HEK293 (cell line): Measurements from ENCODE around the gene STMP1.

ENCODE experiments used
- CTCF ChIA-PET: fragments of 350-600 bp; formaldehyde crosslinking; extraction: SDS; loops from one replicate; lab custom pipeline; 2021; ENCODE audit warnings: antibody characterized with exemption; lab: Yijun Ruan, JAX
- POLR2A ChIA-PET: fragments of 300-600 bp; formaldehyde crosslinking; extraction: SDS; loops from one replicate; lab custom pipeline; 2020; ENCODE audit warnings: antibody characterized with exemption, inconsistent platforms; lab: Yijun Ruan, JAX
- H3K27ac ChIP-seq: fragments of 200-500 bp; sonication (Bioruptor generic); 2 replicates; pipeline ENCODE4 v1.5.1; 2014; ENCODE audit warnings: low read depth, low read length, control low read depth, inconsistent platforms; ENCODE audit errors: extremely low read depth
- H3K36me3 ChIP-seq, 2 experiments: fragments of 200-500 bp in 1 of 2; sonication (Bioruptor generic) in 1 of 2; 1 replicate in 1 of 2; 2 replicates in 1 of 2; pipeline ENCODE4 v1.5.1; 2014 to 2017; ENCODE audit warnings: inconsistent platforms in 2 of 2, low read length in 2 of 2; ENCODE audit not compliant: control insufficient read depth in 2 of 2, insufficient read depth in 1 of 2
- H3K4me1 ChIP-seq: fragments of 200-500 bp; sonication (Bioruptor generic); 2 replicates; pipeline ENCODE4 v1.5.1; 2014; ENCODE audit warnings: mild to moderate bottlenecking, low read length, inconsistent platforms; ENCODE audit not compliant: control insufficient read depth, insufficient read depth
- H3K4me3 ChIP-seq: 2 replicates; pipeline ENCODE4 v1.5.1; 2011; ENCODE audit warnings: low read depth, mild to moderate bottlenecking, control low read depth, low read length, moderate library complexity
- H3K9me3 ChIP-seq: fragments of 200-500 bp; sonication (Bioruptor generic); 2 replicates; pipeline ENCODE4 v1.5.1; 2014; ENCODE audit warnings: low read depth, low read length, inconsistent platforms; ENCODE audit not compliant: control insufficient read depth, insufficient read depth
- BCL11A ChIP-seq: fragments of 450-650 bp; formaldehyde crosslinking; IDR thresholded peaks from 2 replicates; pipeline ENCODE4 v1.5.1; 2016; ENCODE audit warnings: low read depth, missing biosample characterization, missing genetic modification characterization
- KLF1 ChIP-seq: fragments of 450-650 bp; formaldehyde crosslinking; IDR thresholded peaks from 2 replicates; pipeline ENCODE4 v1.5.1; 2016; ENCODE audit warnings: missing biosample characterization, missing genetic modification characterization
- MEIS1 ChIP-seq: sonication (generic); formaldehyde crosslinking; IDR thresholded peaks from 2 replicates; pipeline ENCODE4 v1.8.1; 2022; ENCODE audit warnings: missing genetic modification reagents, mild to moderate bottlenecking, borderline replicate concordance
- SP3 ChIP-seq: fragments of 450-650 bp; formaldehyde crosslinking; IDR thresholded peaks from 2 replicates; pipeline ENCODE4 v1.5.1; 2016; ENCODE audit warnings: missing biosample characterization, missing genetic modification characterization
- WT1 ChIP-seq: fragments of 450-650 bp; formaldehyde crosslinking; IDR thresholded peaks from 2 replicates; pipeline ENCODE4 v1.5.1; 2016; ENCODE audit warnings: missing biosample characterization, missing genetic modification characterization
- ZNF114 ChIP-seq: fragments of 450-650 bp; formaldehyde crosslinking; IDR thresholded peaks from 2 replicates; pipeline ENCODE4 v1.5.0; 2017; ENCODE audit warnings: missing biosample characterization, missing genetic modification characterization
- ZNF266 ChIP-seq: fragments of 450-650 bp; formaldehyde crosslinking; IDR thresholded peaks from 2 replicates; pipeline ENCODE4 v1.5.1; 2016; ENCODE audit warnings: missing biosample characterization, missing genetic modification characterization, low read depth
- ZNF280C ChIP-seq: fragments of 450-650 bp; formaldehyde crosslinking; IDR thresholded peaks from 2 replicates; pipeline ENCODE4 v1.5.1; 2016; ENCODE audit warnings: missing biosample characterization, missing genetic modification characterization
- ZNF324 ChIP-seq: fragments of 450-650 bp; formaldehyde crosslinking; IDR thresholded peaks from 2 replicates; pipeline ENCODE4 v1.5.1; 2016; ENCODE audit warnings: missing biosample characterization, missing genetic modification characterization
- ZNF341 ChIP-seq: fragments of 450-650 bp; formaldehyde crosslinking; IDR thresholded peaks from 2 replicates; pipeline ENCODE4; 2016; ENCODE audit warnings: low read depth, missing biosample characterization, missing genetic modification characterization
- ZNF610 ChIP-seq: fragments of 450-650 bp; formaldehyde crosslinking; IDR thresholded peaks from 2 replicates; pipeline ENCODE4 v1.5.1; 2016; ENCODE audit warnings: missing biosample characterization, missing genetic modification characterization, borderline replicate concordance
- ZNF624 ChIP-seq: fragments of 450-650 bp; formaldehyde crosslinking; IDR thresholded peaks from 2 replicates; pipeline ENCODE4 v1.5.1; 2017; ENCODE audit warnings: missing biosample characterization, missing genetic modification characterization
- ZNF707 ChIP-seq: fragments of 450-650 bp; formaldehyde crosslinking; IDR thresholded peaks from 2 replicates; pipeline ENCODE4 v1.5.1; 2016; ENCODE audit warnings: missing biosample characterization, missing genetic modification characterization
- ZNF777 ChIP-seq: fragments of 450-650 bp; formaldehyde crosslinking; IDR thresholded peaks from 2 replicates; pipeline ENCODE4 v1.5.1; 2017; ENCODE audit warnings: missing biosample characterization, missing genetic modification characterization, borderline replicate concordance
- ZSCAN18 ChIP-seq: fragments of 450-650 bp; formaldehyde crosslinking; IDR thresholded peaks from 2 replicates; pipeline ENCODE4 v1.5.1; 2016; ENCODE audit warnings: missing biosample characterization, missing genetic modification characterization
- TF ChIP-seq, protein P1 (sequence below): fragments of 450-650 bp; formaldehyde crosslinking; IDR thresholded peaks from 2 replicates; pipeline ENCODE4 v1.5.1; 2017; ENCODE audit warnings: missing biosample characterization, missing genetic modification characterization
- TF ChIP-seq, protein P2 (sequence below): IDR thresholded peaks from 2 replicates; pipeline ENCODE4 v1.6.1; 2011; ENCODE audit warnings: mild to moderate bottlenecking, low read depth, low read length, borderline replicate concordance
- TF ChIP-seq, protein P3 (sequence below): fragments of 450-650 bp; IDR thresholded peaks from 2 replicates; pipeline ENCODE4 v1.5.1; 2018; ENCODE audit warnings: missing biosample characterization, missing genetic modification characterization
- TF ChIP-seq, protein P4 (sequence below): fragments of 450-650 bp; formaldehyde crosslinking; IDR thresholded peaks from 2 replicates; pipeline ENCODE4 v1.5.1; 2016; ENCODE audit warnings: missing biosample characterization, missing genetic modification characterization, borderline replicate concordance
- TF ChIP-seq, protein P5 (sequence below): fragments of 450-650 bp; formaldehyde crosslinking; IDR thresholded peaks from 2 replicates; pipeline ENCODE4 v1.5.1; 2017; ENCODE audit warnings: missing biosample characterization, mild to moderate bottlenecking, missing genetic modification characterization, moderate library complexity

The STMP1 gene

GRCh38 chr7:135712796-135713195 lies 50.5 kb downstream of the STMP1 start:
- POLR2A ChIA-PET, result no interaction called here
- no peak overlapping the region for H3K27ac ChIP-seq
- no peak for TF ChIP-seq ZNF707 (tag by site-specific recombination)
- TF ChIP-seq MEIS1 (CRISPR knock-in tag), result no peak
- no peak for TF ChIP-seq ZSCAN18 (tag by site-specific recombination)
- no peak for TF ChIP-seq ZNF777 (tag by site-specific recombination)
- TF ChIP-seq SP3 (tag by site-specific recombination), result no peak
- TF ChIP-seq WT1 (tag by site-specific recombination), result no peak
- TF ChIP-seq KLF1 (tag by site-specific recombination), result no peak
- no peak for TF ChIP-seq ZNF610 (tag by site-specific recombination)
- TF ChIP-seq, protein P1, sequence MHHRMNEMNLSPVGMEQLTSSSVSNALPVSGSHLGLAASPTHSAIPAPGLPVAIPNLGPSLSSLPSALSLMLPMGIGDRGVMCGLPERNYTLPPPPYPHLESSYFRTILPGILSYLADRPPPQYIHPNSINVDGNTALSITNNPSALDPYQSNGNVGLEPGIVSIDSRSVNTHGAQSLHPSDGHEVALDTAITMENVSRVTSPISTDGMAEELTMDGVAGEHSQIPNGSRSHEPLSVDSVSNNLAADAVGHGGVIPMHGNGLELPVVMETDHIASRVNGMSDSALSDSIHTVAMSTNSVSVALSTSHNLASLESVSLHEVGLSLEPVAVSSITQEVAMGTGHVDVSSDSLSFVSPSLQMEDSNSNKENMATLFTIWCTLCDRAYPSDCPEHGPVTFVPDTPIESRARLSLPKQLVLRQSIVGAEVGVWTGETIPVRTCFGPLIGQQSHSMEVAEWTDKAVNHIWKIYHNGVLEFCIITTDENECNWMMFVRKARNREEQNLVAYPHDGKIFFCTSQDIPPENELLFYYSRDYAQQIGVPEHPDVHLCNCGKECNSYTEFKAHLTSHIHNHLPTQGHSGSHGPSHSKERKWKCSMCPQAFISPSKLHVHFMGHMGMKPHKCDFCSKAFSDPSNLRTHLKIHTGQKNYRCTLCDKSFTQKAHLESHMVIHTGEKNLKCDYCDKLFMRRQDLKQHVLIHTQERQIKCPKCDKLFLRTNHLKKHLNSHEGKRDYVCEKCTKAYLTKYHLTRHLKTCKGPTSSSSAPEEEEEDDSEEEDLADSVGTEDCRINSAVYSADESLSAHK (tag by site-specific recombination), result no peak
- TF ChIP-seq, protein P2, sequence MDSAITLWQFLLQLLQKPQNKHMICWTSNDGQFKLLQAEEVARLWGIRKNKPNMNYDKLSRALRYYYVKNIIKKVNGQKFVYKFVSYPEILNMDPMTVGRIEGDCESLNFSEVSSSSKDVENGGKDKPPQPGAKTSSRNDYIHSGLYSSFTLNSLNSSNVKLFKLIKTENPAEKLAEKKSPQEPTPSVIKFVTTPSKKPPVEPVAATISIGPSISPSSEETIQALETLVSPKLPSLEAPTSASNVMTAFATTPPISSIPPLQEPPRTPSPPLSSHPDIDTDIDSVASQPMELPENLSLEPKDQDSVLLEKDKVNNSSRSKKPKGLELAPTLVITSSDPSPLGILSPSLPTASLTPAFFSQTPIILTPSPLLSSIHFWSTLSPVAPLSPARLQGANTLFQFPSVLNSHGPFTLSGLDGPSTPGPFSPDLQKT, result no peak
- TF ChIP-seq, protein P3, sequence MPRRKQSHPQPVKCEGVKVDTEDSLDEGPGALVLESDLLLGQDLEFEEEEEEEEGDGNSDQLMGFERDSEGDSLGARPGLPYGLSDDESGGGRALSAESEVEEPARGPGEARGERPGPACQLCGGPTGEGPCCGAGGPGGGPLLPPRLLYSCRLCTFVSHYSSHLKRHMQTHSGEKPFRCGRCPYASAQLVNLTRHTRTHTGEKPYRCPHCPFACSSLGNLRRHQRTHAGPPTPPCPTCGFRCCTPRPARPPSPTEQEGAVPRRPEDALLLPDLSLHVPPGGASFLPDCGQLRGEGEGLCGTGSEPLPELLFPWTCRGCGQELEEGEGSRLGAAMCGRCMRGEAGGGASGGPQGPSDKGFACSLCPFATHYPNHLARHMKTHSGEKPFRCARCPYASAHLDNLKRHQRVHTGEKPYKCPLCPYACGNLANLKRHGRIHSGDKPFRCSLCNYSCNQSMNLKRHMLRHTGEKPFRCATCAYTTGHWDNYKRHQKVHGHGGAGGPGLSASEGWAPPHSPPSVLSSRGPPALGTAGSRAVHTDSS (tag by site-specific recombination), result no peak
- TF ChIP-seq, protein P4, sequence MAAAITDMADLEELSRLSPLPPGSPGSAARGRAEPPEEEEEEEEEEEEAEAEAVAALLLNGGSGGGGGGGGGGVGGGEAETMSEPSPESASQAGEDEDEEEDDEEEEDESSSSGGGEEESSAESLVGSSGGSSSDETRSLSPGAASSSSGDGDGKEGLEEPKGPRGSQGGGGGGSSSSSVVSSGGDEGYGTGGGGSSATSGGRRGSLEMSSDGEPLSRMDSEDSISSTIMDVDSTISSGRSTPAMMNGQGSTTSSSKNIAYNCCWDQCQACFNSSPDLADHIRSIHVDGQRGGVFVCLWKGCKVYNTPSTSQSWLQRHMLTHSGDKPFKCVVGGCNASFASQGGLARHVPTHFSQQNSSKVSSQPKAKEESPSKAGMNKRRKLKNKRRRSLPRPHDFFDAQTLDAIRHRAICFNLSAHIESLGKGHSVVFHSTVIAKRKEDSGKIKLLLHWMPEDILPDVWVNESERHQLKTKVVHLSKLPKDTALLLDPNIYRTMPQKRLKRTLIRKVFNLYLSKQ (tag by site-specific recombination), result no peak
- no peak for TF ChIP-seq ZNF324 (tag by site-specific recombination)
- no peak for TF ChIP-seq ZNF280C (tag by site-specific recombination)
- TF ChIP-seq ZNF266 (tag by site-specific recombination), result no peak
- TF ChIP-seq ZNF114 (tag by site-specific recombination), result no peak
- TF ChIP-seq BCL11A (tag by site-specific recombination), result no peak
- TF ChIP-seq, protein P5, sequence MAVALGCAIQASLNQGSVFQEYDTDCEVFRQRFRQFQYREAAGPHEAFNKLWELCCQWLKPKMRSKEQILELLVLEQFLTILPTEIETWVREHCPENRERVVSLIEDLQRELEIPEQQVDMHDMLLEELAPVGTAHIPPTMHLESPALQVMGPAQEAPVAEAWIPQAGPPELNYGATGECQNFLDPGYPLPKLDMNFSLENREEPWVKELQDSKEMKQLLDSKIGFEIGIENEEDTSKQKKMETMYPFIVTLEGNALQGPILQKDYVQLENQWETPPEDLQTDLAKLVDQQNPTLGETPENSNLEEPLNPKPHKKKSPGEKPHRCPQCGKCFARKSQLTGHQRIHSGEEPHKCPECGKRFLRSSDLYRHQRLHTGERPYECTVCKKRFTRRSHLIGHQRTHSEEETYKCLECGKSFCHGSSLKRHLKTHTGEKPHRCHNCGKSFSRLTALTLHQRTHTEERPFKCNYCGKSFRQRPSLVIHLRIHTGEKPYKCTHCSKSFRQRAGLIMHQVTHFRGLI (tag by site-specific recombination), result no peak
- no peak for TF ChIP-seq ZNF341 (tag by site-specific recombination)
- no peak for TF ChIP-seq ZNF624 (tag by site-specific recombination)
- peaks cover 10% of the 10 kb centered on the region for H3K4me1 ChIP-seq
- peaks cover 0 to 9% of the 10 kb centered on the region in 2 experiments; a peak in 1 of 3 replicates for H3K36me3 ChIP-seq
- H3K4me3 ChIP-seq, result no peak overlapping the region
- CTCF ChIA-PET, result interaction anchor here (0.7 to 5.0 kb wide), 7 partner anchors 9 to 39 kb away, joined by 3 to 58 read pairs (median 3); partner anchors contain the start of gene SLC13A4
- H3K9me3 ChIP-seq, result no peaks in the 10 kb centered on the region
